ENCODE measurements around the gene EHD2.
"Not testable (repeated sequence)": the region's sequence is repeated elsewhere in the genome, so short reads cannot be mapped to it uniquely, and the experiment has no call there.

DNA sequence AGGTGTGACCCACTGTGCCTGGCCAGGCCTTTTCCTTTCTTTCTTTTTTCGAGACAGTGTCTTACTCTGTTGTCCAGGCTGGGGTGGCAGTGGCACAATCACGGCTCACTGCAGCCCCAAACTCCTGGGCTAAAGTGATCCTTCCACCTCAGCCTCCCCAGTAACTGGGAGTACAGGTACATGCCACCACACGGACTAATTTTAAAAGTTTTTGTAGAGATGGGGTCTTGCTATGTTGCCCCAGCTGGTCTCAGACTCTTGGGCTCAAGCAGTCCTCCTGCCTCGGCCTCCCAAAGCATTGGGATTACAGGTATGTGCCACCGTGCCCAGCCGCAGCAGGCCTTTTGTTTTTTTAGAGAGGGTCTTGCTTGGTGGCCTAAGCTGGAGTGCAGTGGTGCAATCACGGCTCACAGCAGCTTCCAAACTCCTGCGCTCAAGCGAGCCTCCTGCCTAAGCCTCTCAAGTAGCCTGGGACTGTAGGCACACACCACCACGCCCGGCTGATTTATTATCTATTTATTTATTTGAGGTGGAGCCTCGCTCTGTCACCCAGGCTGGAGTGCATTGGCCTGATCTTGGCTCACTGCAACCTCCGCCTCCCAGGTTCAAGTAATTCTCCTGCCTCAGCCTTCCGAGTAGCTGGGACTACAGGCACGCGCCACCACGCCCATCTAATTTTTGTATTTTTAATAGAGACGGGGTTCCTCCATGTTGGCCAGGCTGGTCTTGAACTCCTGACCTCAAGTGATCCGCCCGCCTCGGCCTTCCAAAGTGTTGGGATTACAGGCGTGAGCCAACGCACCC lies 64.2 kb downstream of the EHD2 start:
- TF ChIP-seq, protein P1, sequence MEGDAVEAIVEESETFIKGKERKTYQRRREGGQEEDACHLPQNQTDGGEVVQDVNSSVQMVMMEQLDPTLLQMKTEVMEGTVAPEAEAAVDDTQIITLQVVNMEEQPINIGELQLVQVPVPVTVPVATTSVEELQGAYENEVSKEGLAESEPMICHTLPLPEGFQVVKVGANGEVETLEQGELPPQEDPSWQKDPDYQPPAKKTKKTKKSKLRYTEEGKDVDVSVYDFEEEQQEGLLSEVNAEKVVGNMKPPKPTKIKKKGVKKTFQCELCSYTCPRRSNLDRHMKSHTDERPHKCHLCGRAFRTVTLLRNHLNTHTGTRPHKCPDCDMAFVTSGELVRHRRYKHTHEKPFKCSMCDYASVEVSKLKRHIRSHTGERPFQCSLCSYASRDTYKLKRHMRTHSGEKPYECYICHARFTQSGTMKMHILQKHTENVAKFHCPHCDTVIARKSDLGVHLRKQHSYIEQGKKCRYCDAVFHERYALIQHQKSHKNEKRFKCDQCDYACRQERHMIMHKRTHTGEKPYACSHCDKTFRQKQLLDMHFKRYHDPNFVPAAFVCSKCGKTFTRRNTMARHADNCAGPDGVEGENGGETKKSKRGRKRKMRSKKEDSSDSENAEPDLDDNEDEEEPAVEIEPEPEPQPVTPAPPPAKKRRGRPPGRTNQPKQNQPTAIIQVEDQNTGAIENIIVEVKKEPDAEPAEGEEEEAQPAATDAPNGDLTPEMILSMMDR (IDR thresholded peaks at IDR 0.05), result not testable (repeated sequence)
- TF ChIP-seq POLR2A (IDR thresholded peaks at IDR 0.05), result not testable (repeated sequence)
